SU-DHL-6 (cell line): ENCODE data around the gene GOSR2.

Experiments
- H2AFZ ChIP-seq: fragments of 200-600 bp; sonication (generic); 2 replicates; pipeline ENCODE4 v1.6.1; 2014; ENCODE audit warnings: low read depth, mild to moderate bottlenecking, moderate library complexity, mixed read lengths, antibody characterized with exemption, low read length; ENCODE audit not compliant: severe bottlenecking
- H3F3A ChIP-seq: fragments of 200-600 bp; shearing (Covaris generic); 2 replicates; pipeline ENCODE4 v1.6.0; 2016; ENCODE audit warnings: antibody characterized with exemption, mild to moderate bottlenecking; ENCODE audit not compliant: insufficient read depth
- H3K27ac ChIP-seq: fragments of 200-600 bp; sonication (generic); 2 replicates; pipeline ENCODE4 v1.5.1; 2016; ENCODE audit warnings: low read depth, mild to moderate bottlenecking, low read length, moderate library complexity, mixed read lengths
- H3K27me3 ChIP-seq: fragments of 200-600 bp; sonication (generic), shearing (Covaris generic); 2 replicates; pipeline ENCODE4 v1.6.0; 2014; ENCODE audit warnings: mild to moderate bottlenecking, low read length
- H3K36me3 ChIP-seq: fragments of 200-600 bp; sonication (generic); 2 replicates; pipeline ENCODE4 v1.6.1; 2014; ENCODE audit warnings: mild to moderate bottlenecking, low read length, mixed read lengths
- H3K4me2 ChIP-seq: fragments of 300-600, 200-600 bp; shearing (Covaris generic), sonication (generic); 2 replicates; pipeline ENCODE4 v1.6.0; 2014; ENCODE audit warnings: low read length, low read depth, mild to moderate bottlenecking; ENCODE audit not compliant: poor library complexity, severe bottlenecking
- H3K4me3 ChIP-seq: fragments of 200-600 bp; sonication (generic); 2 replicates; pipeline ENCODE4 v1.5.1; 2014; ENCODE audit warnings: antibody characterized with exemption, low read length, mild to moderate bottlenecking, mixed read lengths; ENCODE audit not compliant: insufficient read depth, poor library complexity, severe bottlenecking
- H3K79me2 ChIP-seq: fragments of 200-600 bp; sonication (generic); 2 replicates; pipeline ENCODE4 v1.6.1; 2014; ENCODE audit warnings: mild to moderate bottlenecking, low read length, moderate library complexity; ENCODE audit not compliant: insufficient read depth
- H3K9ac ChIP-seq: fragments of 200-600 bp; sonication (generic); 2 replicates; pipeline ENCODE4 v1.7.0; 2014; ENCODE audit warnings: mild to moderate bottlenecking, low read length
- H3K9me2 ChIP-seq: fragments of 200-600 bp; sonication (generic); replicated peaks from 2 replicates; pipeline ENCODE4 v1.6.1; 2014; ENCODE audit warnings: low read length; ENCODE audit not compliant: insufficient read depth
- H3K9me3 ChIP-seq: fragments of 200-600 bp; sonication (generic); 2 replicates; pipeline ENCODE4 v1.6.1; 2014; ENCODE audit warnings: low read length, mixed read lengths; ENCODE audit not compliant: insufficient read depth
- H4K20me1 ChIP-seq: fragments of 200-600 bp; sonication (generic); 2 replicates; pipeline ENCODE4 v1.6.1; 2014; ENCODE audit warnings: low read depth, mild to moderate bottlenecking, antibody characterized with exemption, low read length, moderate library complexity, mixed read lengths
- EZH2phosphoT487 ChIP-seq: fragments of 200-600 bp; sonication (generic), shearing (Covaris generic); conservative IDR thresholded peaks from 2 replicates; pipeline ENCODE4 v1.6.1; 2018; ENCODE audit warnings: mild to moderate bottlenecking, antibody characterized with exemption, low read length, moderate library complexity, mixed read lengths
- TF ChIP-seq, protein P1 (sequence below): fragments of 200-600 bp; sonication (generic); IDR thresholded peaks from one replicate; pipeline ENCODE4 v1.5.1; 2017; ENCODE audit warnings: antibody characterized with exemption, mild to moderate bottlenecking, low read length, moderate library complexity; ENCODE audit not compliant: insufficient read depth, poor library complexity, severe bottlenecking

Gene GOSR2

DNA sequence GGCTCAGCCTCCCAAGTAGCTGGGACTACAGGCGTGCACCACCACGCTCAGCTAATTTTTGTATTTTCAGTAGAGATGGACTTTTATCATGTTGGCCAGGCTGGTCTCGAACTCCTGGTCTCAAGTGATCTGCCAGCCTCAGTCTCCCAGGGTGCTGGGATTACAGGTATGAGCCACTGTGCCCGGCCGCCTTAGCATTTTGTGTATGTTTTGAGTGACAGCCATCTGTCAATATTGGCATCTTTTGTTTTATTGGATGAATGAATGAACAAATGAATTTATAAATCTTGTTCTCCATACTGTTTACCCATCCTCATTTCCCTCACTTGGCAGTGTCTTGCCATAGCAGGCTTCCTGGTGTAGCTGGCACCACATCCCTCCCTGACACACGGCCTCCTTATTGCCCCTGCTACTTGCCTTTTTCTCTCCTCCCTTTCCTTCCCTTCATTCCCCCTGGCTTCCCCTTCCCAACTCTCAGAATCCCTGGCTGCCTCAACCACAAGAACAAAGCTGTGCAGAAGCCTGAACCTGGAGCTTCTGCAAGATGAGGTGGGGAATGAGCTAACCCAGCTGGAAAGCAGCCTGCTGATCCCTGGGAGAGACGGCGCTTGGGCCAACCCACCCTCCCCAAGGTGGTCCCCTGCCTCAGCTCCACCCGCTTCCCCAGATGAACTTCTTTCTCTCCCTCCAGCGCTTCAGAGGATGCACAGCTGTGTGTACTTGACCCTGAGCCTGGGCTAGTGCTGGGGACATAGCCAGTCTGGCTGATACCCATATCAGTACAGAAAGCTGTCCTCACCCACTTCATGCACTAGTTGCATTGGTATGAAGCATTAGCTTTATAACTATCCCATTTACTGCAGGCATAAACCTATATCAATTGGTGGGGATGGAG lies 37.3 kb upstream of the GOSR2 start:
- H3K36me3 ChIP-seq: no peaks in the 10 kb centered on the region
- H3K9me2 ChIP-seq: no peaks in the 10 kb centered on the region
- H3K4me2 ChIP-seq: no peak overlapping the region
- H3K79me2 ChIP-seq: no peaks in the 10 kb centered on the region
- no peak overlapping the region for H3K27ac ChIP-seq
- no peak overlapping the region for H2AFZ ChIP-seq
- no peak for TF ChIP-seq EZH2phosphoT487
- TF ChIP-seq, protein P1, sequence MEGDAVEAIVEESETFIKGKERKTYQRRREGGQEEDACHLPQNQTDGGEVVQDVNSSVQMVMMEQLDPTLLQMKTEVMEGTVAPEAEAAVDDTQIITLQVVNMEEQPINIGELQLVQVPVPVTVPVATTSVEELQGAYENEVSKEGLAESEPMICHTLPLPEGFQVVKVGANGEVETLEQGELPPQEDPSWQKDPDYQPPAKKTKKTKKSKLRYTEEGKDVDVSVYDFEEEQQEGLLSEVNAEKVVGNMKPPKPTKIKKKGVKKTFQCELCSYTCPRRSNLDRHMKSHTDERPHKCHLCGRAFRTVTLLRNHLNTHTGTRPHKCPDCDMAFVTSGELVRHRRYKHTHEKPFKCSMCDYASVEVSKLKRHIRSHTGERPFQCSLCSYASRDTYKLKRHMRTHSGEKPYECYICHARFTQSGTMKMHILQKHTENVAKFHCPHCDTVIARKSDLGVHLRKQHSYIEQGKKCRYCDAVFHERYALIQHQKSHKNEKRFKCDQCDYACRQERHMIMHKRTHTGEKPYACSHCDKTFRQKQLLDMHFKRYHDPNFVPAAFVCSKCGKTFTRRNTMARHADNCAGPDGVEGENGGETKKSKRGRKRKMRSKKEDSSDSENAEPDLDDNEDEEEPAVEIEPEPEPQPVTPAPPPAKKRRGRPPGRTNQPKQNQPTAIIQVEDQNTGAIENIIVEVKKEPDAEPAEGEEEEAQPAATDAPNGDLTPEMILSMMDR: no peak
- H3K9ac ChIP-seq: no peak overlapping the region
- no peaks in the 10 kb centered on the region for H3K9me3 ChIP-seq
- no peaks in the 10 kb centered on the region for H4K20me1 ChIP-seq
- H3K4me3 ChIP-seq: no peak overlapping the region
- no peaks in the 10 kb centered on the region for H3K27me3 ChIP-seq
- H3F3A ChIP-seq: no peaks in the 10 kb centered on the region

DNA sequence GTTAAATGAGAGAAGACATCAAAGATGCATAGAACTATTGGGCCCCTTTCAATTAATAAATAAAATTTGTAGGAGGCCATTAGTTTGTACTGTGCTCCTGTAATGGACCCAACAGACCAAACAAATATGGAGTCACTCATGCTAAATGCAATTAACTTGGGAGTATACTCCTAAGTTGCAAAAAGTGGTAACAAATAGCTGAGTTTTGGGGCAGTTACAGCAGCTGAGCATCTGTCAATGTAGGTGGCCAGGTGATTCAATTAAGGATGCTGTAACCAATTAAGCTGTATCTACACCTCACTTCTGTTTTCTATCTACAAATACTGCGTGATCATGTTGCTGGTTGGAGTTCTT lies 36.7 kb upstream of the GOSR2 start:
- Histone ChIP-seq H3K9me3 (no peaks in the 10 kb centered on the region), H3K79me2 (no peaks in the 10 kb centered on the region), H3K4me2 (no peak overlapping the region), H2AFZ (no peak overlapping the region), H3K27me3 (no peaks in the 10 kb centered on the region), H3K27ac (no peak overlapping the region), H3K4me3 (no peak overlapping the region), H4K20me1 (no peaks in the 10 kb centered on the region), H3F3A (no peaks in the 10 kb centered on the region), H3K36me3 (no peaks in the 10 kb centered on the region), H3K9ac (no peak overlapping the region), H3K9me2 (no peaks in the 10 kb centered on the region)
- TF ChIP-seq EZH2phosphoT487: no peak
- TF ChIP-seq, protein P1: no peak

DNA sequence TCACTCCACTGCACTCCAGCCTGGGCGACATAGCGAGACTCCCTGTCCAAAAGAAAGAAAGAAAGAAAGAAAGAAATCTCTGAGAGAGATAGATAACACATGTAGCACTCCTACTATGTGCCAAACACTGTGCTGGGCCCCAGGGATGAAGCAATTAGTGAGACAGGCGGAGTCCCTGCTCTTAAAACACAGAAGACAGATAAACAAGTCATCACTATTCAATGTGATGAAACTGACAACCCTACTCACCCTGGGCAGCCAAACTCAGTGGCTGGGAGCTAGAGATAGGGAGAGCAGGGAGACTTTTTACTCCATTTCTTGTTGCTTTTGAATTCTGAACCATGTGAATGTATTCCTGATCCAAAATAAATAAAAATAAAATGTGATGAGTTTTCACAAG lies 35.2 kb upstream of the GOSR2 start:
- H2AFZ ChIP-seq: no peak overlapping the region
- no peak overlapping the region for H3K4me3 ChIP-seq
- H3K79me2 ChIP-seq: no peaks in the 10 kb centered on the region
- H3K9ac ChIP-seq: no peak overlapping the region
- H3K4me2 ChIP-seq: no peak overlapping the region
- H3K9me3 ChIP-seq: no peaks in the 10 kb centered on the region
- no peaks in the 10 kb centered on the region for H3K9me2 ChIP-seq
- H3K27me3 ChIP-seq: no peaks in the 10 kb centered on the region
- H4K20me1 ChIP-seq: no peaks in the 10 kb centered on the region
- TF ChIP-seq, protein P1: no peak
- TF ChIP-seq EZH2phosphoT487: no peak
- H3K27ac ChIP-seq: no peak overlapping the region
- H3K36me3 ChIP-seq: no peaks in the 10 kb centered on the region
- no peaks in the 10 kb centered on the region for H3F3A ChIP-seq
